ENCODE measurements around the gene ANKRD12.

The ANKRD12 gene

DNA sequence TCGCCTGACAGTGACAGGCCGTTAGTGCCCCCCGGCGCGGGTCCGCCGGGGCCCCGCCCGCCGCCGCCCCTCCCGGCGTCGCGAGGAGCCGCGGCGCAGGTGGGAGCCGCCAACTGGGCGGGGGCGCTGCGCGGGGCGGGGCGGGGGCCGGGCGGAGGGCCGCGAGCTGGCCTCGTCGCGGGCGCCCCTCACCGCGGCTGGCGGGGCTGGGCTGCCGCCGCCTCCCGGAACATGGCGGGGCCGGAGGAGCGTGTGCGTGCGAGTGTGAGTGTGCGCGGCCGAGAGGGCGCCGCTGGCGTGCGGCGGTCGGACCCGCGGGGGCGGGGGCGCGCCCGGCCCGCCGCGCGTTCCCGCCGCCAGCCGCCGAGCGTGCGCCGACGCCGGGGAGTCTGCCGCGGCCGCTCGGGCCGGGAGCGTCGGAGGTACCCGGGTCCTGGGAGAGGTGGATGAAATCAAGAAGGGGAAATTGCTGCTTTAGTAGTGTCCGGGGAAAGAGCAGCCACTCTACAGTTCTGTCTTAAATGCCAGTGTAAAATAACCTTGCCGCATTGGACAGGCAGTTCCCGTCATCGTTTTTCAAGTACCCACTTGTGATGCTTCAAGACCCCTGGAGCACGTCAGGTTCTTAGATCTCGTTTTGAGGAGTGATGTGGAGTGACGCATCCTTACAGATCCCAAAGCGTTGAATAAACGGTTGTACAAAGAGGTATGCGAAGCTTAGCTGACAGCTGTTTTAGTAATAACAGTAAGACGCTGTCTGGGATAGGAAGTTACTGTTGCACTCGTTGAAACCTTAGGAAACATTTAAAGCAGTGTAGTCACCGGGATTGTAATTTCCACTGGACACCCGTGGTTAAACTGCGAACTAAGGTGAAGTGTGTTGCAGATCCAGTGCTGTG lies 836 bp downstream of the ANKRD12 start:
- peak; percentile 56 for DNase-seq (ENCODE audit: low spot score)

DNA sequence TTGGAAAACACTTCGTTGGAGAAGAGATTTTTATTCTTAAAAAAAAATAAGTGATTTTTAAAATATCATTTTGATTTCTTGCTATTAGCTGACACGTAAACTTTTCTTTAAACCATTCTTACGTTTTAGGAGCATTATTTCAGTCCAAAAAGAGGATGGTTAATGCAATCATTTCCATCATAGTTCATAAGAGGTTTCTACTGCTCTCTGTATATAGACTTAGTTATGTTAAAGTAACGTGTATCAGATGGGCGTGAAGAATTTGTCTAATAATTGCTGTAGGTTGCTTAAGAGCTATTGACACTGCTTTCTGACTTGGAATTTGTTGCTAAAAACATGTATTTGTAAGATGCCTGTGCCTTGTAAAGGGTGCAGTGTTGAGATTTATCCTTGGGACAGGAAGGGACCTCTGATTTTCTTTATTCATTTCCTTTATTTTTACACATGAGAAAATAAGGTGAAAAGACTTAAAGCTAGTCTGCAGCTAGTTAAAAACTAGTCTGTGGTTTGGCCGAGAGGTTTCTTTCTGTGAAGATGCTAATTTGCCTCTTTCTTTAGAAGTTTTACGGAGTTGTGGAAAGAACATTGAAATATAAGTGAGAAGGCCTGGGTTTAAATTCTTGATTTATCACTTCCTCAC lies 2.9 kb downstream of the ANKRD12 start:
- WGBS, 2 donors (ENCODE audit: extremely low coverage in 2 of 2, insufficient read length in 2 of 2, insufficient replicate concordance in 1 of 2): no CpG with 5 or more reads among the region's 7 CpGs
- no peak for DNase-seq (ENCODE audit: low spot score)
- H3K36me3 ChIP-seq (replicated peaks in 1 of 2; ENCODE audit: control insufficient read depth in 2 of 2, insufficient read depth in 2 of 2, low read length in 2 of 2): peaks cover 0 to 13% of the 10 kb centered on the region in 2 donors

More for the DNA sequence above, 836 bp downstream of the ANKRD12 start:
- peaks cover 5 to 34% of the 10 kb centered on the region in 2 donors for H3K36me3 ChIP-seq (replicated peaks in 1 of 2; ENCODE audit: control insufficient read depth in 2 of 2, insufficient read depth in 2 of 2, low read length in 2 of 2)
- H3K4me3 ChIP-seq (ENCODE audit: low read length in 2 of 2): peak overlapping the region; percentile 96 to 97
- H3K27me3 ChIP-seq (ENCODE audit: control insufficient read depth in 3 of 3, insufficient read depth in 3 of 3, low read depth in 1 of 3, low read length in 3 of 3): no peaks in the 10 kb centered on the region
- H3K9ac ChIP-seq (ENCODE audit: low read depth, low read length, poor library complexity): peak overlapping the region; percentile 97
- H3K9me3 ChIP-seq (replicated peaks in 1 of 2; ENCODE audit: control insufficient read depth in 2 of 2, insufficient read depth in 1 of 2, low read depth in 1 of 2, low read length in 2 of 2): no peaks in the 10 kb centered on the region
- peak overlapping the region; percentile 71 for H3K18ac ChIP-seq (ENCODE audit: low read length)
- no peak overlapping the region for H4K91ac ChIP-seq (ENCODE audit: low read depth, low read length, poor library complexity)
- WGBS, 2 donors (ENCODE audit: extremely low coverage in 2 of 2, insufficient read length in 2 of 2, insufficient replicate concordance in 1 of 2): no CpG with 5 or more reads among the region's 95 CpGs
- peak overlapping the region; percentile 99 for H3K27ac ChIP-seq (replicated peaks; ENCODE audit: low read length)
- H3K23ac ChIP-seq (ENCODE audit: low read depth, low read length, poor library complexity): no peak overlapping the region
- H2BK5ac ChIP-seq (ENCODE audit: low read length): peak overlapping the region; percentile 82
- peaks cover 1 to 16% of the 10 kb centered on the region in 2 donors for H3K4me1 ChIP-seq (ENCODE audit: control insufficient read depth in 2 of 2, insufficient read depth in 1 of 2, low read depth in 1 of 2, low read length in 2 of 2)
- H2BK120ac ChIP-seq (ENCODE audit: low read depth, low read length): no peak overlapping the region
- peaks cover 5% of the 10 kb centered on the region for H3K79me1 ChIP-seq (ENCODE audit: low read depth, low read length)
- peak overlapping the region; percentile 66 for H3K4me2 ChIP-seq (ENCODE audit: insufficient read depth, low read length, poor library complexity, severe bottlenecking)
- H2AFZ ChIP-seq (ENCODE audit: low read length): peak overlapping the region; percentile 99
- no peak overlapping the region for H4K8ac ChIP-seq (ENCODE audit: low read depth, low read length)
- no peak overlapping the region for H2BK12ac ChIP-seq (ENCODE audit: low read length)
- no peak overlapping the region for H3K14ac ChIP-seq (ENCODE audit: low read length)
- H3K4ac ChIP-seq (ENCODE audit: low read length): no peak overlapping the region
- H2AK5ac ChIP-seq (ENCODE audit: low read depth, low read length): no peak overlapping the region
- H2BK15ac ChIP-seq (ENCODE audit: low read length): no peak overlapping the region

DNA sequence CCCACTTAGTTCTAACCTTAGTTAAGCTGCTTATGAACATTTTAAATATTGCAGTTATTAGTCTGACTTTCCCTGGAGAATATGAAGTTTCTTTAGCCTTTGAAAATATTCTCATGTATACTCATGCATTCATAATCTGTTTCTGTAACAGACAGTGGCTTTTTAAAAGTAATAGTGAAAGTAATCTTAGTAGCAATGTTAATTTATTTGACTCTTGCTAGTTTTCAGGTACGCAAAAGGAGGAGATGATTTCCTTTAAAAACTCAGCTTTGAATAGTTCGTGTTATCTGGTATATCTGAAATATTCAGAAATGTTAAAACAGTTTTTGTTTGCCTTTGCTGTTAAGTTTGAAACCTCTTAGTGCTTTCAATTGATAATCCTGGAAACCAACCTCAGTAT lies 3.8 kb downstream of the ANKRD12 start:
- H2AFZ ChIP-seq (ENCODE audit: low read length): no peak overlapping the region
- no peak overlapping the region for H3K18ac ChIP-seq (ENCODE audit: low read length)
- no peak overlapping the region for H3K4me2 ChIP-seq (ENCODE audit: insufficient read depth, low read length, poor library complexity, severe bottlenecking)
- no CpG with 5 or more reads among the region's 2 CpGs for WGBS, 2 donors (ENCODE audit: extremely low coverage in 2 of 2, insufficient read length in 2 of 2, insufficient replicate concordance in 1 of 2)
- H3K4me1 ChIP-seq (ENCODE audit: control insufficient read depth in 2 of 2, insufficient read depth in 1 of 2, low read depth in 1 of 2, low read length in 2 of 2): peaks cover 1 to 17% of the 10 kb centered on the region in 2 donors
- H3K27me3 ChIP-seq (ENCODE audit: control insufficient read depth in 3 of 3, insufficient read depth in 3 of 3, low read depth in 1 of 3, low read length in 3 of 3): no peaks in the 10 kb centered on the region
- no peak overlapping the region for H3K9ac ChIP-seq (ENCODE audit: low read depth, low read length, poor library complexity)
- H3K14ac ChIP-seq (ENCODE audit: low read length): no peak overlapping the region
- H3K27ac ChIP-seq (replicated peaks; ENCODE audit: low read length): no peak overlapping the region
- peaks cover 7% of the 10 kb centered on the region for H3K79me1 ChIP-seq (ENCODE audit: low read depth, low read length)
- H3K4ac ChIP-seq (ENCODE audit: low read length): no peak overlapping the region
- no peaks in the 10 kb centered on the region for H3K9me3 ChIP-seq (replicated peaks in 1 of 2; ENCODE audit: control insufficient read depth in 2 of 2, insufficient read depth in 1 of 2, low read depth in 1 of 2, low read length in 2 of 2)
- H3K23ac ChIP-seq (ENCODE audit: low read depth, low read length, poor library complexity): no peak overlapping the region
- H2BK12ac ChIP-seq (ENCODE audit: low read length): no peak overlapping the region
- H2BK5ac ChIP-seq (ENCODE audit: low read length): no peak overlapping the region
- H4K91ac ChIP-seq (ENCODE audit: low read depth, low read length, poor library complexity): no peak overlapping the region
- peaks cover 0 to 5% of the 10 kb centered on the region in 2 donors for H3K36me3 ChIP-seq (replicated peaks in 1 of 2; ENCODE audit: control insufficient read depth in 2 of 2, insufficient read depth in 2 of 2, low read length in 2 of 2)
- no peak for DNase-seq (ENCODE audit: low spot score)
- H2AK5ac ChIP-seq (ENCODE audit: low read depth, low read length): no peak overlapping the region
- H2BK15ac ChIP-seq (ENCODE audit: low read length): no peak overlapping the region
- H2BK120ac ChIP-seq (ENCODE audit: low read depth, low read length): no peak overlapping the region
- H3K4me3 ChIP-seq (ENCODE audit: low read length in 2 of 2): no peak overlapping the region
- H4K8ac ChIP-seq (ENCODE audit: low read depth, low read length): no peak overlapping the region

More for the DNA sequence above, 2.9 kb downstream of the ANKRD12 start:
- H3K27me3 ChIP-seq (ENCODE audit: control insufficient read depth in 3 of 3, insufficient read depth in 3 of 3, low read depth in 1 of 3, low read length in 3 of 3): no peaks in the 10 kb centered on the region
- no peak overlapping the region for H3K4me2 ChIP-seq (ENCODE audit: insufficient read depth, low read length, poor library complexity, severe bottlenecking)
- no peak overlapping the region for H3K27ac ChIP-seq (replicated peaks; ENCODE audit: low read length)
- no peak overlapping the region for H2AK5ac ChIP-seq (ENCODE audit: low read depth, low read length)
- H4K91ac ChIP-seq (ENCODE audit: low read depth, low read length, poor library complexity): no peak overlapping the region
- peaks cover 7% of the 10 kb centered on the region for H3K79me1 ChIP-seq (ENCODE audit: low read depth, low read length)
- no peak overlapping the region for H3K18ac ChIP-seq (ENCODE audit: low read length)
- H3K9ac ChIP-seq (ENCODE audit: low read depth, low read length, poor library complexity): no peak overlapping the region
- H2BK15ac ChIP-seq (ENCODE audit: low read length): no peak overlapping the region
- no peak overlapping the region for H2BK120ac ChIP-seq (ENCODE audit: low read depth, low read length)
- H2AFZ ChIP-seq (ENCODE audit: low read length): no peak overlapping the region
- no peak overlapping the region for H3K4ac ChIP-seq (ENCODE audit: low read length)
- no peak overlapping the region for H3K4me3 ChIP-seq (ENCODE audit: low read length in 2 of 2)
- H3K23ac ChIP-seq (ENCODE audit: low read depth, low read length, poor library complexity): no peak overlapping the region
- no peak overlapping the region for H2BK12ac ChIP-seq (ENCODE audit: low read length)
- H3K4me1 ChIP-seq (ENCODE audit: control insufficient read depth in 2 of 2, insufficient read depth in 1 of 2, low read depth in 1 of 2, low read length in 2 of 2): peaks cover 1 to 17% of the 10 kb centered on the region in 2 donors
- no peak overlapping the region for H4K8ac ChIP-seq (ENCODE audit: low read depth, low read length)
- no peak overlapping the region for H2BK5ac ChIP-seq (ENCODE audit: low read length)
- no peak overlapping the region for H3K14ac ChIP-seq (ENCODE audit: low read length)
- H3K9me3 ChIP-seq (replicated peaks in 1 of 2; ENCODE audit: control insufficient read depth in 2 of 2, insufficient read depth in 1 of 2, low read depth in 1 of 2, low read length in 2 of 2): no peaks in the 10 kb centered on the region

DNA sequence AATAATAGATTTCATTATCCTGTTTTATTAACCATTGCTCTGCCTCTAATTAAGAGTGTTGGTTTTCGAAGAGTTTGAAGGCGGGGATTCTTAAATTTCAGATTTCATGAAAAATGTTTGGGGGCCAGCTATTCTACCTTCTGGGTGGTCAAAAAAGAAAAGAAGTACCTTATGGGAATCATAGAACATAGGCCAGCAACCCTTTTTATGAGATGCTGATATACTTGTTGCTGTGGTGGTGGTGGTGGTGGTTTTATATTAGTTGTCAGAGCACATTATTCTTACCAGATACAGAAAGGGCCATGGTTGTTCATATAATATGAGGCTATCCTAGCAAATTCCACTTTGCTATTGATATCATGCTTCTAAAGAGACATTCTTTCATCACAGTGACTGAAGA lies 4.4 kb downstream of the ANKRD12 start:
- H2AK5ac ChIP-seq (ENCODE audit: low read depth, low read length): no peak overlapping the region
- no peaks in the 10 kb centered on the region for H3K9me3 ChIP-seq (replicated peaks in 1 of 2; ENCODE audit: control insufficient read depth in 2 of 2, insufficient read depth in 1 of 2, low read depth in 1 of 2, low read length in 2 of 2)
- no peaks in the 10 kb centered on the region for H3K36me3 ChIP-seq (replicated peaks in 1 of 2; ENCODE audit: control insufficient read depth in 2 of 2, insufficient read depth in 2 of 2, low read length in 2 of 2)
- H3K18ac ChIP-seq (ENCODE audit: low read length): no peak overlapping the region
- no peak overlapping the region for H3K27ac ChIP-seq (replicated peaks; ENCODE audit: low read length)
- no peak overlapping the region for H3K9ac ChIP-seq (ENCODE audit: low read depth, low read length, poor library complexity)
- no peak overlapping the region for H3K23ac ChIP-seq (ENCODE audit: low read depth, low read length, poor library complexity)
- H3K4me3 ChIP-seq (ENCODE audit: low read length in 2 of 2): no peak overlapping the region
- H3K14ac ChIP-seq (ENCODE audit: low read length): no peak overlapping the region
- no peak overlapping the region for H2BK12ac ChIP-seq (ENCODE audit: low read length)
- no peak overlapping the region for H2BK15ac ChIP-seq (ENCODE audit: low read length)
- peaks cover 5% of the 10 kb centered on the region for H3K79me1 ChIP-seq (ENCODE audit: low read depth, low read length)
- no peaks in the 10 kb centered on the region for H3K27me3 ChIP-seq (ENCODE audit: control insufficient read depth in 3 of 3, insufficient read depth in 3 of 3, low read depth in 1 of 3, low read length in 3 of 3)
- no peak overlapping the region for H4K91ac ChIP-seq (ENCODE audit: low read depth, low read length, poor library complexity)
- WGBS, 2 donors (ENCODE audit: extremely low coverage in 2 of 2, insufficient read length in 2 of 2, insufficient replicate concordance in 1 of 2): no CpG with 5 or more reads among the region's 2 CpGs
- H2BK5ac ChIP-seq (ENCODE audit: low read length): no peak overlapping the region
- no peak overlapping the region for H4K8ac ChIP-seq (ENCODE audit: low read depth, low read length)
- no peak overlapping the region for H2BK120ac ChIP-seq (ENCODE audit: low read depth, low read length)
- no peak overlapping the region for H2AFZ ChIP-seq (ENCODE audit: low read length)
- no peak for DNase-seq (ENCODE audit: low spot score)
- no peak overlapping the region for H3K4me2 ChIP-seq (ENCODE audit: insufficient read depth, low read length, poor library complexity, severe bottlenecking)
- H3K4ac ChIP-seq (ENCODE audit: low read length): no peak overlapping the region
- H3K4me1 ChIP-seq (ENCODE audit: control insufficient read depth in 2 of 2, insufficient read depth in 1 of 2, low read depth in 1 of 2, low read length in 2 of 2): peaks cover 0 to 14% of the 10 kb centered on the region in 2 donors

Measured in neuronal stem cell (in vitro differentiated cells).